GM19351 (cell line): ENCODE measurements around the gene PCTP.

Experiments
- ATAC-seq: cut with Tn5 transposase; IDR thresholded peaks from one replicate; pipeline ENCODE4 v1.9.1; 2021; ENCODE audit warnings: mild to moderate bottlenecking, moderate library complexity; ENCODE audit not compliant: unreplicated experiment

The PCTP gene

GRCh38 chr17:55727275-55727674 lies 23.6 kb upstream of the PCTP start:
- no peak for ATAC-seq

GRCh38 chr17:55727920-55728319 lies 22.9 kb upstream of the PCTP start:
- no peak for ATAC-seq

- ATAC-seq = no peak
Observed at GRCh38 chr17:55728361-55728760, 22.5 kb upstream of the PCTP start.

GRCh38 chr17:55728833-55729232 lies 22.0 kb upstream of the PCTP start:
- no peak for ATAC-seq

GRCh38 chr17:55729484-55729883 lies 21.4 kb upstream of the PCTP start:
- ATAC-seq = no peak

- ATAC-seq = no peak
Observed at GRCh38 chr17:55730380-55730779, 20.5 kb upstream of the PCTP start.

GRCh38 chr17:55730808-55731207 lies 20.0 kb upstream of the PCTP start:
- ATAC-seq = no peak

- ATAC-seq = no peak
Observed at GRCh38 chr17:55731586-55732250, 19.1 kb upstream of the PCTP start.

GRCh38 chr17:55734128-55734781 lies 16.6 kb upstream of the PCTP start:
- peak; percentile 77 for ATAC-seq

- no peak for ATAC-seq
Observed at GRCh38 chr17:55735731-55736405, 15.0 kb upstream of the PCTP start.

- no peak for ATAC-seq
Observed at GRCh38 chr17:55737976-55738501, 12.8 kb upstream of the PCTP start.

- no peak for ATAC-seq
Observed at GRCh38 chr17:55740511-55741355, 10.1 kb upstream of the PCTP start.

- no peak for ATAC-seq
Observed at GRCh38 chr17:55741356-55741700, 9.5 kb upstream of the PCTP start.

- ATAC-seq = peak; percentile 97
Observed at GRCh38 chr17:55742272-55743102, 8.4 kb upstream of the PCTP start.

- peak; percentile 31 for ATAC-seq
Observed at GRCh38 chr17:55743103-55743679, 7.7 kb upstream of the PCTP start.

- ATAC-seq = no peak
Observed at GRCh38 chr17:55745258-55745657, 5.6 kb upstream of the PCTP start.

GRCh38 chr17:55746466-55746865 lies 4.4 kb upstream of the PCTP start:
- no peak for ATAC-seq

GRCh38 chr17:55747209-55747608 lies 3.6 kb upstream of the PCTP start:
- no peak for ATAC-seq

GRCh38 chr17:55748841-55749240 lies 2.0 kb upstream of the PCTP start:
- ATAC-seq = no peak

GRCh38 chr17:55749985-55750384 lies 866 bp upstream of the PCTP start:
- ATAC-seq = no peak
